Fibroblast of lung (primary cell): Measurements from ENCODE around the gene CHADL.

Source experiments
- CTCF ChIP-seq, 2 donors: IDR thresholded peaks in 1 of 2; conservative IDR thresholded peaks in 1 of 2; 1 replicate in 1 of 2; 2 replicates in 1 of 2; pipeline ENCODE4 v1.5.1; 2011 to 2012; ENCODE audit warnings: low read length in 2 of 2, control low read depth in 1 of 2, inconsistent platforms in 1 of 2, low read depth in 1 of 2, mild to moderate bottlenecking in 1 of 2
- EZH2 ChIP-seq: IDR thresholded peaks from 2 replicates; pipeline ENCODE4 v1.5.1; 2012; ENCODE audit warnings: low read length, control low read depth, mild to moderate bottlenecking; ENCODE audit errors: missing control alignments

- TF ChIP-seq CTCF (conservative IDR thresholded peaks at IDR 0.05 in 1 of 2, IDR thresholded peaks at IDR 0.05 in 1 of 2; ENCODE audit: low read depth in 1 of 2, low read length in 2 of 2) (no peak), EZH2 (no peak)
Measured at GRCh38 chr22:41264408-41264941, 23.7 kb upstream of the CHADL start.
